Ishikawa (cell line): Measurements from ENCODE around the gene ARVCF.

Experiments used
- CEBPB ChIP-seq: IDR thresholded peaks from 2 replicates; pipeline ENCODE4 v1.6.1; 2012
- CREB1 ChIP-seq: IDR thresholded peaks from 2 replicates; pipeline ENCODE4 v1.6.1; 2012; ENCODE audit warnings: low read depth
- EGR1 ChIP-seq: IDR thresholded peaks from 2 replicates; pipeline ENCODE4 v1.6.1; 2012
- EP300 ChIP-seq: IDR thresholded peaks from 2 replicates; pipeline ENCODE4 v1.6.1; 2012; ENCODE audit warnings: borderline replicate concordance
- FOXM1 ChIP-seq: IDR thresholded peaks from 2 replicates; pipeline ENCODE4 v1.6.1; 2012; ENCODE audit warnings: low read depth, borderline replicate concordance
- MAX ChIP-seq: IDR thresholded peaks from 2 replicates; pipeline ENCODE4 v1.6.1; 2012
- NFIC ChIP-seq: IDR thresholded peaks from 2 replicates; pipeline ENCODE4 v1.6.1; 2012
- RAD21 ChIP-seq: IDR thresholded peaks from 2 replicates; pipeline ENCODE4 v1.6.1; 2012; ENCODE audit warnings: low read depth
- REST ChIP-seq: IDR thresholded peaks from 2 replicates; pipeline ENCODE4 v1.6.1; 2012; ENCODE audit warnings: low read depth, mild to moderate bottlenecking
- TAF1 ChIP-seq: IDR thresholded peaks from 2 replicates; pipeline ENCODE4 v1.6.1; 2012; ENCODE audit warnings: low read depth, mild to moderate bottlenecking
- TCF12 ChIP-seq: IDR thresholded peaks from 2 replicates; pipeline ENCODE4 v1.6.1; 2012; ENCODE audit warnings: low read depth
- TEAD4 ChIP-seq: IDR thresholded peaks from 2 replicates; pipeline ENCODE4 v1.6.1; 2012
- YY1 ChIP-seq: IDR thresholded peaks from 2 replicates; pipeline ENCODE4 v1.6.1; 2012; ENCODE audit warnings: low read depth
- ZBTB7A ChIP-seq: IDR thresholded peaks from 2 replicates; pipeline ENCODE4 v1.6.1; 2012; ENCODE audit warnings: low read depth
- TF ChIP-seq, protein P1 (sequence below): IDR thresholded peaks from 2 replicates; pipeline ENCODE4 v1.6.1; 2012

Gene ARVCF

DNA sequence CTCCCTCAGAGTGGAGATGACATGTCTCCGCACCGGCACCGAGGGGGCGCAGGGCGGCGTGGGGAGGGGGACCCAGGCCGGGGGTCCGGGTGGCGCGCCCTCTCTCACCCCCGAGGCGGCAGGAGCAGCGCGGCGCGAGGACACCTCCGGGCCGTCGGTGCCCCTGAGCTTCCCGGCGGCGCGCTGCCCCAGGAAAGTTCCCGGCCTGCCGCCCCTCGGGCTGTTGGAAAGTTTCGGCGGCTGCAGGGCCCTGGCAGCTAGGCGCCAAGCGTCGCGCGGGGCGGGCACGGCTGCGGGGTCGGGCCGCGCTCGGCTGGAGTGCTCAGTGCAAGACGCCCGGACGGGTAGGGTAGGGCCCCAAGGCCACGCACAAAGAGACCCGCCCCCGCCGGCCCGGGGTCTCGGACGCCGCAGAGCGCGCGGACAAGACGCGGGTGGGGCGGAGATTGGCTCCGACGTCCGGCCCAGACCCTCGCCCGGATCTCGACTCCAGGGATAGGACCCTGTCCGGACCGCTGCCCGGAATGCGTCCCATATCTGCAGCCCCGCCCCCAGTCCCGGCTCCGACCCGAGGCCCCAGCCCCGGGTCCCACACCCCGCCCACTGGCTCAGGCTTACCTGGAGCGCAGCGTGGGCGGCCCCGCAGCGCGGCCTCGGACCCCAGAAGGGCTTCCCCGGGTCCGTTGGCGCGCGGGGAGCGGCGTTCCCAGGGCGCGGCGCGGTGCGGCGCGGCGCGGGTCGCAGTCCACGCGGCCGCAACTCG, 471 bp downstream of the ARVCF start:
- TF ChIP-seq REST, result no peak
- no peak for TF ChIP-seq CREB1
- TF ChIP-seq YY1, result no peak
- TF ChIP-seq ZBTB7A, result peak; percentile 76; the same call in 1 of the 2 replicates
- peak; percentile 76 for TF ChIP-seq EGR1
- TF ChIP-seq MAX, result no peak

GRCh38 chr22:20015187-20015625, 1.4 kb downstream of the ARVCF start:
- no peak for TF ChIP-seq TEAD4

- TF ChIP-seq EGR1, result no peak
- no peak for TF ChIP-seq CREB1
- TF ChIP-seq ZBTB7A, result no peak
- no peak for TF ChIP-seq REST
- TF ChIP-seq TCF12, result no peak
- TF ChIP-seq MAX, result no peak
- TF ChIP-seq, protein P1, sequence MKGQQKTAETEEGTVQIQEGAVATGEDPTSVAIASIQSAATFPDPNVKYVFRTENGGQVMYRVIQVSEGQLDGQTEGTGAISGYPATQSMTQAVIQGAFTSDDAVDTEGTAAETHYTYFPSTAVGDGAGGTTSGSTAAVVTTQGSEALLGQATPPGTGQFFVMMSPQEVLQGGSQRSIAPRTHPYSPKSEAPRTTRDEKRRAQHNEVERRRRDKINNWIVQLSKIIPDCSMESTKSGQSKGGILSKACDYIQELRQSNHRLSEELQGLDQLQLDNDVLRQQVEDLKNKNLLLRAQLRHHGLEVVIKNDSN, result no peak
- no peak for TF ChIP-seq FOXM1
- TF ChIP-seq CEBPB, result no peak
- no peak for TF ChIP-seq YY1
- no peak for TF ChIP-seq EP300
- no peak for TF ChIP-seq TAF1
- TF ChIP-seq NFIC, result no peak
- no peak for TF ChIP-seq RAD21
- TF ChIP-seq TEAD4, result no peak
Observed at GRCh38 chr22:20014526-20015186, 2.0 kb downstream of the ARVCF start.

DNA sequence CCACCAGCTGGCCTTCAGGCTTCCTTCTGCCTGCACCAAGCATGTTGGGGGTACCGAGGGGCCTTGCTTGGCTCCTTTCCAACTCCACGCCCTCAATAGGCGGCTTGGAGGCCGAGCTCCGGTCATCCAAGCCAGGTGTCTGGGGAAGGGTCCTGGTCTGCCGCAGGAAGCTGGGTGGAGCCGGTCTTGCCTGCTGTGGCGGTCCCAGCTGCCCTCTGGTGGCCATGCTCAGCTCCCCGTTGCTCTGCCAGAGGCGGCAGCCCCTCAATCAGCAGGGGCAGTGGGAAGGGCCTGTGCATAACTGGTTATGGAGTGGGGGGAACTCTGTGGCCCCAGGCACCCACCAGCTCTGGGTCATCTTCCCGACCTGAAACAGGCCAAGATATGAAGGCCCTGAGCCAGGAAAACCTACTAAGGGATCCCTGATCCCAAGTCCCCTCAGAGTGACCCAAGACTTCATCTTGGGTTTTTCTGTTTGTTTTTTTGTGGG, 3.2 kb downstream of the ARVCF start:
- TF ChIP-seq TCF12 (no peak), EGR1 (no peak), RAD21 (peak; percentile 60)

GRCh38 chr22:20012741-20013331, 3.8 kb downstream of the ARVCF start:
- TF ChIP-seq TCF12 (no peak), RAD21 (no peak), NFIC (no peak), REST (no peak), MAX (no peak), CREB1 (no peak), TEAD4 (no peak), EGR1 (no peak), TAF1 (no peak), FOXM1 (no peak), CEBPB (no peak), EP300 (no peak), YY1 (no peak), ZBTB7A (no peak)
- TF ChIP-seq, protein P1, result no peak
